CD4-positive, alpha-beta T cell treated with Interleukin-17A for 4 hours (primary cell): ENCODE measurements around the gene SRSF4.
"Not testable (repeated sequence)": the region's sequence is repeated elsewhere in the genome, so short reads cannot be mapped to it uniquely, and the experiment has no call there.

ENCODE experiments used
- DNase-seq: peaks from one replicate; pipeline ENCODE4 v3.0.0-alpha.2; 2020; ENCODE audit warnings: mixed read lengths

Gene SRSF4

DNA sequence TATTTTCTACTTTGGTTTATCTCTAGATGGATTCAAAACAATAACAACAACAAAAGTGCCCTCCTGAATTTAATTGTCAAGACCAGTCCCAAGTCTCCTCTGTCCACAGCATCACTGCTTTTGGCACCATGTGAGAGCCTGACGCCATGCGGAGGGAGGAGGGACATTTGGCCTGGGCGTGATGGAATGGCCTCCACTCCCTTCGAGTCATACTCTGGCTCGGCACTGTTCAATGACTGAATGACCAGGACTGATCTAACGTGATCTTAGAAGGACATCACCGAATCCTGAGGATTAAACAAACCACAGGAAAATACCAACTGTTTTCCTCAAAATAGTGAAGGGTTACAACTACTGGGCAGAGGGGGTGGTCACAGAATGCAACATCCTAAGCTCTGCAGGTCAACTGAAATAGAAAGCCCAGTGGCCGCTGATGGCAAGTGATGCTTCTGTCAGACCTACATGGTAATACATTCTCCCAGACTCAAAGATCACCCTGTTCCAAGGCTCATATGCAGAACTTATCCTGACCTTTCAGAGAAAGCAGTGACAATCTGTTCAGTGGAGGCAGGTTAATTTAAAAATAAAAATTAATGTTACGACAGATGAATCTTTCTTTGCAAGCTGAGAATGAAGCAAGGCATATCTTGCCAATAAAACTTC, 19.1 kb downstream of the SRSF4 start:
- DNase-seq: no peak

DNA sequence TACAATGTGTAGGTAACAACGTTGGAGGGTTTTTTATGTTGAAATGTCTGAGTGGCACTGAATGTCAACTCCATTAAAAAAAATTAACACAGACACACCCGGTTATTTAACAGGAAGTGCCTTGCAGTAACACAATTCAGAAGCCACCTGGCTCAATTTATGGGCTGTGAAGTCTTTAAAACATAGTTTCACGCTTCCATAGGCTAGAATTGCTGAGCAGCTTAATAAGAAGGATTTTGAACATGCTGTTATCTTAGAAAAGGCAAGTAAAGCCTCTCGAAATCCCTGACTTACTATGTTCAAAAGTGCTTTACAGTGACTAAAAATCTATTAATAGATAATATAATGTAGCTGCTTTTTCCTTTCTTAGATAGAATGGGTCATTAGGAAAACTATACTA, 19.7 kb downstream of the SRSF4 start:
- DNase-seq: no peak

DNA sequence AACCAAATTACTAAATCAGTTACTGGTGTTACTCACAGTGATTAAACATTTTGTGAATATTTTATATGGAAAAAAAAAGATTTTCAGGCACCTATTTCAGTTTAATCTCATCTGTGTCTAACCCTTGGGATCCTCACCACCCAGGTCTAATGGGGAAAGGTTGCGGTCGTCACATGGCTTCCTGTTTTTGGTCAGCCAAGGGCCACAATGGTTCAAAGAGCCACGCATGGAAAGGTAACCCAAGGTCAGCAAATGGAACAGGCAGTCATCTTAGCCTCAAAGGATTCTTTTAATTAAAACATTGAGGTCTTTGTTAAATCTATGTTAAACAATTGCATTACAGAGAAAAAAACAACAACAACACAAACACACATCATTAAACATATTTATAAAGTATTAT, 21.9 kb downstream of the SRSF4 start:
- DNase-seq: no peak

DNA sequence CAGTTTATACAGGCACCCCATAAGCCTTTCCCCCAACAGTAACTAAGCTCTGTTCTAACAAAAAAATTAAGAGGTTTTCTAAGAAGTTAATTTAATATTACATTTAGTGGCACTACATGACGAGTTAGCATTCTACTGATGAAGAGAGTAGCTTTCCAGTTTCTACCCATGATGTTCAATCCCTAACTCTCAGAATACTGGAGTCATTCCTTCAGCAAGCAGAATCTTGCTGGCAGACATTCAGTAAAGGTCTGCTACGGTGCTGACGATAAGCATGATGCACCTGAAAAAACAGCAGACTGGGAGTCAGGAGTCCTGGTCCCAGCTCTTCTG, 24.5 kb downstream of the SRSF4 start:
- no peak for DNase-seq

DNA sequence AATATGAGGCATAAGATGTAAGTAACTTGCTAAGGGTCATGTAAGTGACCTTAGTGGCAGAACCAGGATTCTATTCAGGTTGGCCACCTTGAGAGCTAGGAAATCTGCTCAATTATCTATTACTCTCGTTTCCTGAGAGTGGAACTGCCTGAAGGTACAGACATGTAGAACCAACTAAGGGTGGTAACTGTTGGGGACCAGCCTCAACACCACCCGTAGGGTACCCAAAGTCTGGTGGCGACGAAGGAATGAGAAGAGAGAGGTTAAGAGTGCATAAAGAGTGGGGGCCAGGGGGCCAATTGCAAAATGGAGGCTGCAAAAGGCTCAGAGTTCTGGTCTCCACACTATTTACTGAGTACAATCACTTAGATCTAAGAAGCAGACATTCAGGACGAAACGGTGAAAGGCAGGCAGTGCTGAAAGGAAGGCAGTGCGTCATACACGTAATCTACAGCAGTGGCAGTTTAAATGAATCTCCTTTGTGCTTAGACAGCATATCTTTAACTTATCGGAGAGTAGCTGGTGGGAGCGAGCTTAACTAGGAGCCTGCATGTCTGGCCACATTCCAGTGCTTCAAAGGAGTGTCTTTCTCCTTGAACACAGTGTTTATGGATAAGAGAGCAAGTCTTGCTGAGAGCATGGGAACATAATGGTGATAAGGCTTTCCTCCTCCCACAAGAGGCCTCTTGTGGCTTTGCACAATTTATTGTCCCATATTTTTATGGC, 25.0 kb downstream of the SRSF4 start:
- no peak for DNase-seq

DNA sequence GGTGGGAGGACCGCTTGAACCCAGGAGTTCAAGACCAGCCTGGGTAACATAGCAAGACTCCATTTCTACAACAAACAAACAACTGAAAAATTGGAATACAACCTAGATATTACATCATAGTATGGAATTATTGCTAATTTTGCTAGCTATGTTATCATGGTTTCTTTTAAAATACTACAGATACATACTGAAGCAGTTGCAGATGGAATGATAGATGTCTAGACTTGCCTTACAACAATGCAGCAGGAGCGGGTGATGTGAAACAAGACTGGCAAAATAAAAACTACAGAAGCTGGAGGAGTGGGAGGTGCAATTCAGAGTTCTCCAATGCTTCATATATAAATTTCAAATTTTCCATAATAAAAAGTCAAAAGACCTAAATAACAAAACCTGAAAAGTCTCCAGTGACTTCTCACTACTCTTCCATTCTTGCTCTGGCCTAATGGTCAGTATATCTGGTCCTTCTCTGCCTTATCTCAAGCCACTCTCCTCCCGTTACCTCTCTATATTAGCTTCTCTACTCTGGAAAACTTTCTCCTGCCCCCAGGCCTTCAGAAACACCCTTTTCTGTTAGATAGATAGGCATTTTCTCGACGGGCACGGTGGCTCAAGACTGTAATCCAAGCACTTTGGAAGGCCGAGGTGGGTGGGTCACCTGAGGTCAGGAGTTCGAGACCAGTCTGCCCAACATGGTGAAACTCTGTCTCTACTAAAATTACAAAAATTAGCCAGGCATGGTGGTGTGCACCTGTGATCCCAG, 29.5 kb downstream of the SRSF4 start:
- DNase-seq: no peak

DNA sequence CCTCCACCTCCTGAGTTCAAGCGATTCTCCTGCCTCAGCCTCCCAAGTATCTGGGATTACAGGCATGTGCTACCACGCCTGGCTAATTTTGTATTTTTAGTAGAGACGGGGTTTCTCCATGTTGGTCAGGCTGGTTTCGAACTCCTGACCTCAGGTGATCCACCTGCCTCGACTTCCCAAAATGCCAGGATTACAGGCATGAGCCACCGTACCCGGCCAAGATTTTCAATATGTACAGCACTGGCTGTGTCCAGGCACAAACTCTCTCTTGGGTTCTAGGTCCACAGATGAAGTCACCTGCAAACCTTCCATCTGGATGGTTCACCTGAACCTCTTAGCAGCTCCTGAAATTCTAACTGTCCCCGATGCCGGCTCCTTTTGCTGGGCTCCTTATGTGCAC, 31.4 kb downstream of the SRSF4 start:
- DNase-seq: not testable (repeated sequence)

DNA sequence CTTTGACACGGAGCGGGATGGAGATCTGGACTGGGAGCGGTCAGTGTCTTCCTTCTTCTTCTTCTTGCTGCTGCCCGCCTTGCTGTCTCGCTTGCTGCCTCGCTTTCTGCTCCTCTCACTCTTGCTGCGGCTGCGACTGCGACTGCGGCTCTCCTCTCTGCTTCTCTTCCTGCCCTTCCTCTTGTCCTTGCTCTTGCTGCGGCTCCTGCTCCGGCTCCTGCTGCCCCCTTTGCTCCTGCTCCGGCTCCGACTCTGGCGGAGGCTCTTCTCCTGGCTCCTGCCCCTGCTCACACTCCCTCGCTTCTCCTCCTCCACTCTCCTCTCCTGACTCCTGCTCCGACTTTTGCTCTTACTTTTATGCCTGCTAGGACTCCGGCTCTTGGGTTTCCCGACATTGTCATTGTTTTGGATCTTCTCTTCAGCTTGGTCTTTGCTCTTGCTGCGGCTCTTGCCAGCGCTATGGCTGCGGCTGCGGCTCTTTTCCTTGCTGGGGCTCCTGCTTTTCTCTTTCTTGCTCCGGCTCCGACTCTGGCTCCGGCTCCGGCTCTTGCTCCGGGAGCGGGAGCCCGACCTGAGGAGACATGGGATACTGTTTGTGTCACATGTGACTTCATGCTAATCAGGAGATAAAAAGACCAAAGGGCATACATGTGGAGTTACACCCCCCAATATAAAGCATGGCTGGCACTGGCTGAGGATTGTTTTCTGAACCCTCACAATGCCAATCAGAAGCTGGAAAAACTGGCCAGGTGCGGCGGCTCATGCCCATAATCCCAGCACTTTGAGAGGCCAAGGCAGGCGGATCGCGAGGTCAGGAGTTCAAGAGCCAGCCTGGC, 32.8 kb downstream of the SRSF4 start:
- DNase-seq: no peak

DNA sequence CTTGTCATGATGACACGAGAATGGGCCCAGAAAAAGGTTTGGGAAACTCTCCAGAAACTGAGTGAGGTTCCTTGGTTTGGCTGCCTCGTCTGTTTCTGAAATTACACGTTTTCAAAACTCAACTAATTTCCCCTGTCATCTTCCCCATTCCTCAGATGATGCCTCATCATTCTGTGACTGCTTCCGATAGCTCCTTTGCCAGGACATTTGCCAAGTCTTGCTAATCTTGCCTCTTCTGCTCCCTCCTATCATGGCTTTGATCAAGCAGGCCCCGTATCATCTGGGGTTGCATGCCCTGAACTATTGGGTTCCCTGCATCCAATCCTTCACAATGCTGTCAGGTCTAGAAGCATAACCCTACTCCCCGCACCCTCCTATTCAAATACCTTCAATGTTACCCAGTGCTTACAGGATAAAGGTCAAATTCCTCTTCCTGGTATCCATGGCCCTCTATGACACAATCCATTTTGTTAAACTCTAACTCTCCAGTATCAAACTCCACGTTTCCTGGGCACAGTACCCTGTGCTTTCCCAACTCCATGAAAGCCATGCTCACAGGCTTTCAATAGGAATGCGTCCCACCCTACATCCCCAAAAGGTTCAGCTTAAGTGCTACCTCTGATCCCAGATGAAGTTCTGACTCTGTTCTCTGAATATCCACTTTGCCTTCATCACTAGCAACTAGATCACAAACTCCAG, 35.8 kb downstream of the SRSF4 start:
- no peak for DNase-seq

DNA sequence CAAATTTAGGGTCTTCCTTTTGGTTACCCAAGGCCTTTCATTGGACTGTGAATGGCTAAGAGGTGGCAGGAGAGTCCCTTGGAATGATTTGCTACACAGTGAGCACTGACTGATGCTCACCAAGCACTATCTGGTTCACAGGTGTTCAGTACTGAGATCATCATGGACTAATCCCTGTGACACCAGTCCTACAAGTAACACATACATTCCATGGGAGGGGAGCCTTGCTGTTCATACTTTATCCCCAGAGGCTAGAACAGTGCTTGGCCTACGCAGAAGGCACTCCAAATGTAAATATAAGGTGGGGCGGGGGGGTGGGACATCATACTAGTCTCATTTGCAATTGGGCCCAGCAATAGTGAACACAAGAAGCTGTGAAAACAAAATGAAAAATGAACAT, 37.5 kb downstream of the SRSF4 start:
- no peak for DNase-seq

DNA sequence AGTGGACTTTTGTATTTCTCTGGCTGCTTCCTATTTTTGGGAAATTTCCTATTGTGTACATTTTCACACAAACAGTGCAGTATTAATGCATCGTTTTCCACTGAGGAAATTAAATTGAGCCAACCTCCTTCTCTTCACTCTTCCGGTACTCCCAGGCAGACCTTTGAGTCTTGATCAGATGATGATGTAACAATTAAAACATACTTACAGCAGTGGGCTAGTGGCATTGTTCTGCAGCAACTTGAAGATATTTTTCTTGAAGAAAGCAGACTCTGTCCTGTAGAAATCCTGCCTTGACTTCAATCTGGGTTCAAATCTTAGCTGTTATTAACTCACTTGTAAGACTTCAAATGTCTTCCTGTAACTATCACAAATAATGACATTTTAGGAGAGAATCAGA, 39.0 kb downstream of the SRSF4 start:
- DNase-seq: no peak

DNA sequence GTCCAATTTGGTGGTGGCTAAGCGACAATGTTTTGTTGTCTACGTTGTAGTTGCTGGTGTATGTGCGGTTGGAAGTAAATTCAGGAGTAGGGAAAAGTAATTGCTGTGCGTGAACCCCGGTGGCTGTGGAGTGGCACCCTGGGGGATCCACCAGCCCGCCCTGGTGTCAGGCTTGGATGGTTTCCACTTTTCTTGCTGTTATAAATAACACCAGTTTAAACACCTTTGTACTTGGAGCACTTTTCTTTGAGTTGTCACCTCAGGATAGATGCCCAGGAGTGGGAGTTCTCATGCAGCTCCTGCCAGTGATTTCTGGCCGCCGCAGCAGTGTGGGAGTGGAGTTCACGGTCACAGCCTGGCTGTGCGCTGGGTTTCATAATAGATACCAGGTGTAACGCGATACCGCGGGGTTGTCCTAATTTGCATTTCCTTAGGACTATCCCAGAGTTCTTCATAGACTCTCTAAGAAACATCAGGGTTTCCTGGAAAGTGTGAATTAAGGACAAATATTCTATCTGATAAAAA, 45.2 kb downstream of the SRSF4 start:
- DNase-seq: no peak

DNA sequence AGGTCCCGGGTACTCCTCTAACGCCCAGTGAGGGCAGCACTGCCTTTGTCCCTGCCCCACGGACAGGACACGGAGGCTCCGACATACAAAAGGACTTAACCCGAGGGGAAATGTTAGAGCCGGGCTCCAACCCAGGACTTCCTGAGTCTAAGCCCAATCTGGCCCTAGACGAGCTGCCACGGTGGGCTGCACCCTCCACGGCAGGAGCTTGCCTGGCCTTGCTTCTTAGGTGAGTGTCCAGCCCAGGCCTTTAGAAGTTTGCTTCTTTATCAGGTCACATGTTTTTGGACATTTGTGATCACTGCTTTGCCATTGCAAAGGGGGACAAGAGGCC, 47.0 kb downstream of the SRSF4 start:
- no peak for DNase-seq

DNA sequence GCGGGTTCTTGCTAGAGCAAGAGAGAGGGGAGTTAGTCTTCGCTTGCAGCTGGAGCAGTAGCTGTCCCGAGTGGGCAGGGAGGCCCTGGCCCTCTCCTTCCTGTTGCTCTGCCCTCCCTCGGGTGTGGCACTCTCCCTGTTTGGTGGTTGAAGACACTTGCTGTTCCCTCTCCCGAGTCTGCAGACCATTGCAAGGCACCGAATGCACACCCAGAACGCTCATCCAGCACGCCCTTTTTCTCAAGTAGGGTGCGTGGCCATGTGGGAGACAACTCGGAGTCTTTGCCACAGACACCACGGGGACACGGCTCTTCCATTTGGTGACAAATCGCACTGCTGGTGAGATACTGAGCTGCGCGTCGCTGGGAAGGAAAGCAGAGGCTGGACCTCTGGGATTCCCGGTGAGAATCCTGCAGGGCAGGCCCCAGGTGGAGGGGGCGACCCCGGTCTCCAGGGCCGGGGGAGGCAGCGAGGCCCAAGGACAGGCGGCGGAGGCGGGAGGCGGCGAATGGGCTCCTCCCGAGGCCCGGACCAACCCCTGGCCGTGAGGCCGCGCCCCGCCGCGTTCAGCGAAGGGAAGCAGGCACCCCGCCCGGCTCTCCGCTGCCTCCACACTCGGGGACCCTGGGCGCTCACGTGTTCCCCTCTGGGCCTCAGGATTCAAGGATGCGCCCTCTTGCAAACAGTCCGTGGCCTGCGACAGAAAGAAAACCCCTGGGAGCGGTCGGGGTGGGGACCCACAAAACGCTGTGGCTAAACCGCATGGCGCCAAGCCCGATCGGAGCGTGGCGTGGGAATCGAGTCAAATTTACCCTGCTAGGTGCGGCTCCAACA, 47.6 kb downstream of the SRSF4 start:
- no peak for DNase-seq

DNA sequence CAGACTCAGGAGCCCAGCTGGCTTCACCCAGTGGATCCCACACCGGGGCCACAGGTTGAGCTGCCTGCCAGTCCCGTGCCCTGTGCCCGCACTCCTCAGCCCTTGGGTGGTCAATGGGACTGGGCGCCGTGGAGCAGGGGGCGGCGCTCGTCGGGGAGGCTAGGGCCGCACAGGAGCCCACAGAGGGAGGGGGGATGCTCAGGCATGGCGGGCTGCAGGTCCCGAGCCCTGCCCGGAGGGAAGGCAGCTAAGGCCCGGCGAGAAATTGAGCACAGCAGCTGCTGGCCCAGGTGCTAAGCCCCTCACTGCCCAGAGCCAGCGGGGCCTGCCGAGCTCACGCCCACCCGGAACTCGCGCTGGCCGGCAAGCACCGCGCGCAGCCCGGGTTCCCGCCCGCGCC, 50.6 kb downstream of the SRSF4 start:
- not testable (repeated sequence) for DNase-seq

DNA sequence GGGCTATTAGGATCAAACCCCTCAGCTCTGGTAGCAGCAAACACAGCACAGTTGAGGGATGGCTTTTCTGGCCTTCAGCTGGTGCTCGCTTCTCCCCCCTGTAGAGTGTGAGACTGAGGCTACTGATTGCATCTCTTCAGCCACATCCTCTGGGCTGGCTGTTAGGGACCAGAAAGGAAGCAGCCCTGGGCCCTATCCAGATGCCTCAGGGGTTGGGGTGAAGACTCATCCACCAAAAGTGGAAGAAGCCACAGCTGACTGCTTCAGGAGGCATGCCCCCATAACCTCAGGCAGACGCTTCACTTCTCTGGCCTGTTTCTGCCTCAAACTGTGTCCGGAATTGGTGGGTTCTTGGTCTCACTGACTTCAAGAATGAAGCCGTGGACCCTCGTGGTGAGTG, 51.8 kb downstream of the SRSF4 start:
- DNase-seq: no peak

DNA sequence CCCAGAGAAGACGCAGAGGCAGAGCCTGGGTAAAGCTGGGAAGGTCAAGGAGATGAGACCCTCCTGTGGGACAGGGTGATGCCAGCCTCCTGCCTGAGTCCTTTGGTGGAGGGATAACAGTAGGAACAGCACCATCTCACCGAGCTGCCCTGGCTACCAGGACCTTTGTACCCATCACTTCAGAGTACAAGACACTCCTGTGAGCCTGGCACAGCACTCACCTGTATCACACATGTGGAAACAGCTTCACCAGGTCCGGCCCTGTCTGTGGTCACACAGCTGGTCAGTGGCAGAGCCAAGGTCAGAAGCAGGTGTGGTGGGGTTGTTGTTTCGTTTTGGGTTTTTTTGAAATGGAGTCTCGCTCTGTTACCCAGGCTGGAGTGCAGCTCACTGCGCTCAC, 53.0 kb downstream of the SRSF4 start:
- no peak for DNase-seq

DNA sequence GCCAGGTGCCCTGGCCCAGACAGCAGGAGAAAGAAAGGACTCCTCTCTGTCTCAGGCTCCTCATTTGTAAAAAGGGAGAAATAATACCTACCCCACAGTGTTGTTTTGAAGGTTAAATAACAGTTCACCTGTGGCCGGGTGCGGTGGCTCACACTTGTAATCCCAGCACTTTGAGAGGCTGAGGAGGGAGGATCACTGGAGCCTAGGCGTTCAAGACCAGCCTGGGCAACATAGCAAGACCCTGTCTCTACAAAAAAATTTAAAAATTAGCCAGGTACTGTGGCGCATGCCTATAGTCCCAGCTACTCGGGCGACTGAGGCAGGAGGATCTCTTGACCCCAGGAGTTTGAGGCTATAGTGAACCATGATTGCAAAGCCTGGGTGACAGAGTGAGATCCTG, 55.5 kb downstream of the SRSF4 start:
- DNase-seq: no peak

DNA sequence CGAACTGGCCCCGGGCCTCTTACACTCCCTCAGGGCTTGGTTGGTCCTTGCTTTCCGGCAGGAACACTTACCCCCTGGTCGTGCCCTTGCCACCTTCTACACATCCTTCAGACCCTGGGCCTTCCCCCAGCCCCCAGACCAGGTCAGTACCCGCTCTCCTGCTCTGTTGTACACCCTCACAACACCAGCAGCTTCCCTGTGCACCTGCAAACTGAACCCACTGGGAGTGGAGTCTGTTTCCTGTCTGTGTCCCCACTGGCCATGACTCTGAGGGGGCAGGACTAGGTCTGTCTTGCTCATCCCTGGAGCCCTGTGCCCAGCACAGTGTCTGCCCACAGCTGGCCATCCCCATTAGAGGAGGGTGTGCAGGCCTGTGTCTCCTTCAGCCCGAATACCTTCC, 55.9 kb downstream of the SRSF4 start:
- DNase-seq: no peak

DNA sequence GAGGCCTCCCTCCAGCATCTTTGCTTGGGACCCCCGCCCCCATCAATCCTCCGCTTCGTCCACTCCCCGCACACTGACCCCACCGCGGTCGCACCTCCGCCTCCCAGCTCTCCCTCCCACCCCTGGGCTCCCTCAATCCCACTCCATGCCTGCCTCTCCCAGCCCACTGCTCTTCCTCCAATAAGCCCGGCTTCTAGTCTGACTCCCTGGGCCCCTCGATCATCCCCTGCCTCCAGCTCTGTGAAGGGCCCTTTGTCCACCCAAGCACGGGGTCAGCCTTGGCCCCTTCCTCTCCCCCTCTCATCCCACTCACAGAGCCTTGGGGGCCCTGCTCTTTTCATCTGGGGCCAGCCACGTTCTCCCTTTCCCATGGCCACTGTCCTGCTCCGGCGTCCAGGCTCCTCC, 56.5 kb downstream of the SRSF4 start:
- DNase-seq: no peak

DNA sequence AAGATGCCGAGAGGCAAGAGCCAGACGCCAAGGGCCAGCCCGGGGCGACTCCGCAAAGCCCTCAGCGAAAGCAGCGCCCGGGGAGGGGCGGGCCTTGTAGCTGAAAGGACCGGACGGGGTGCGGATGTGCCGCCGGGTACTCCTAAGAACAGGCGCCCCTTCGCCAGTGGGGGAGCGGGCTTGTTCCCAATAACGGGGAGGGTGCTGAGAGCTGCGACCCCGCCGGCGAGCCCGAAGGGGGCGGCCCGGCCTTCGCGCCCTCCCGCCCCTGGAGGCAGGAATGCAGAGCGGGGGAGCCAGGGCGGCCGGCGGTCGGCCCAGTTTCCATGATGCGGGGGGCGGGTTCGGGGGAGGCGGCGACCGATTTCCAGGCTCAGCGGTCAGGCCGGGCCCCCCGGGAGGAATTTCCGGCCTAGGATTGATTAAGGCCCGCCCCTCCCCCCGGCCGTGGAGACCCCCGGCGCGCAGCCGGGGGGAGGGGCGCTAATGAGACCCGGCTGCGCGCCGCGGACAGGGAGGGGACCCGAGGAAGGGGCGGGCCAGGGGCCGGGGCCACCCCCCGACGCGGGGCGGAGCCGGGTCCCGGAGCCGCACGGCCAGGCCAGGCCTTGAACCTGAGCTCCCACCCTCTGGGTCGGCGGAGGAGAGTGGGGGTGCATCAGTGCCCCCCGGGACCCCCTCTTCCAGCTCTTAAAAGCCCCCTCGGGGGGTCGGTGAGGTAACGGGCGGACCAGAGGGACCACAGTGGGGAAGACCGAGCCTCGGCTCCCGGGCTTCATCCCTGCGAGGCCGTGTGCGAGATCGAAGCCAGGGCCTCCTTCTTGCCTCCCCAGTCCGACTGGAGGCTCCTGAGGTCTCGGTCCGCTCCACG, 57.1 kb downstream of the SRSF4 start:
- DNase-seq: peak; percentile 62
